Astrocyte of the spinal cord (primary cell): Measurements from ENCODE around the gene TMEM242.
"Not testable (repeated sequence)": the region's sequence is repeated elsewhere in the genome, so short reads cannot be mapped to it uniquely, and the experiment has no call there.

Source experiments
- DNase-seq: peaks from one replicate; pipeline ENCODE4 v3.0.0; 2011; ENCODE audit warnings: low read depth, low spot score
- H3K4me3 ChIP-seq: 2 replicates; pipeline ENCODE4 v1.5.1; 2011; ENCODE audit warnings: low read depth, mild to moderate bottlenecking, low read length, moderate library complexity
- CTCF ChIP-seq: IDR thresholded peaks from 2 replicates; pipeline ENCODE4 v1.5.1; 2012; ENCODE audit warnings: low read depth, mild to moderate bottlenecking, low read length, inconsistent platforms
- in situ Hi-C: cut with HindIII; loops from 2 replicates; pipeline ENCODE4 v1.10.0; 2017; ENCODE audit warnings: low sequenced_read_pairs

The TMEM242 gene

GRCh38 chr6:157313531-157314467 lies 9.5 kb downstream of the TMEM242 start:
- in situ Hi-C loops: no loop called here
- H3K4me3 ChIP-seq: no peak overlapping the region
- no peak for DNase-seq
- TF ChIP-seq CTCF: no peak

DNA sequence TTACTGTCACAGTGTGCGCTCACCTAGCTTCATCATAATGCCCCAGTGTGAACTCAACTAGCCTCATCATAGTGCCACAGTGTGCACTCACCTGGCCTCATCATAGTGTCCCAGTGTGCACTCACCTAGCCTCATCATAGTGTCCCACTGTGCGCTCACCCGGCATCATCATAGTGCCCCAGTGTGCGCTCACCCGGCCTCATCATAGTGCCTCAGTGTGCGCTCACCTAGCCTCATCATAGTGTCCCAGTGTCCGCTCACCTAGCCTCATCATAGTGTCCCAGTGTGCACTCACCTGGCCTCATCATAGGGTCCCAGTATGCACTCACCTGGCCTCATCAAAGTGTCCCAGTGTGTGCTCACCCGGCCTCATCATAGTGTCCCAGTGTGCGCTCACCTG lies 10.6 kb downstream of the TMEM242 start:
- H3K4me3 ChIP-seq: no peak overlapping the region
- no peak for TF ChIP-seq CTCF
- no peak for DNase-seq
- in situ Hi-C loops: no loop called here

DNA sequence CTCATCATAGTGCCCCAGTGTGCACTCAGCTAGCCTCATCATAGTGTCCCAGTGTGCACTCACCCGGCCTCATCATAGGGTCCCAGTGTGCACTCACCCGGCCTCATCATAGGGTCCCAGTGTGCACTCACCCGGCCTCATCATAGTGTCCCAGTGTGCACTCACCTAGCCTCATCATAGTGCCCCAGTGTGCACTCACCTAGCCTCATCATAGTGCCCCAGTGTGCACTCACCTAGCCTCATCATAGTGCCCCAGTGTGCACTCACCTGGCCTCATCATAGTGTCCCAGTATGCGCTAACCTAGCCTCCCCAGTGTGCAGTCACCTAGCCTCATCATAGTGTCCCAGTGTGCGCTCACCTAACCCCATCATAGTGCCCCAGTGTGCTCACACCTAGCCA lies 12.6 kb downstream of the TMEM242 start:
- DNase-seq, in situ Hi-C loops, H3K4me3 ChIP-seq: not testable (repeated sequence)

GRCh38 chr6:157307661-157308060 lies 15.7 kb downstream of the TMEM242 start:
- in situ Hi-C loops: no loop called here
- H3K4me3 ChIP-seq: no peak overlapping the region
- no peak for DNase-seq
- TF ChIP-seq CTCF: no peak

- no peak overlapping the region for H3K4me3 ChIP-seq
- no peak for DNase-seq
- in situ Hi-C loops: no loop called here
- no peak for TF ChIP-seq CTCF
Measured at GRCh38 chr6:157305670-157306653, 17.4 kb downstream of the TMEM242 start.

DNA sequence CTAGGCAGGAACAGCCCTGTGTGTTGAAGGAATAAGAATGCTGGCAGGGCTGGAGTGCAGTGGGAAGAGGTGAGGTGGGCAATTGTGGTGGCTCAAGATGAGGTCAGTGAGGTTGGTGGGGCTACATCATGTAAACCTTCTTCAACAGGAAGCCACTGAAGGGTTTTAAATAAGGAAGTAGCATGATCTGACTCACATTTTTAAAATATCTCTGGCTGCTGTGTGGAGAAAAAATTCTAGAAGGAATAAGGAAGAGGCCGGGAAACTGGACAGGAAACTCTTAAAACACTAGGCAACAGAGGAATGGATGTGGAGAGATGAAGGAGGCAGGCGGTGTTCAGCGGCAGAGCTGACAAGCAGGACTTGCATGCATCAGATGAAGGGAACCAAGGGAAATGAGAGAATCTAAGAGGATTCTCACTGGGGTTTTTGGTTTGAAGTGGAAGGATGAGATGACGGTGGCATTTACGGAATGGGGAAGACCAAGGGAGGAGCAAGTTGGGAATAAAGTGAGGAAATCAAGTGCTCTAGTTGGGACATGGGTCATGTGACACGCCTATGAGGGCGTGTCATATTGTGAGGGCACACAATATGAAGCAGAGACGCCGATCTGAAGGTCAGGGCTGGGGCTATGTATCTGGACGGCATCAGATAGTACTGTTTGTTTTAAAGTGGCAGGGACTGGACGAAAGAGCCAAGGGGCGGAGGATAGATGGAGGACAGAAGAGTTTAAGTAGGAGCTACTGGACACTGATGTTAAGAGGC lies 18.2 kb downstream of the TMEM242 start:
- no peak overlapping the region for H3K4me3 ChIP-seq
- no peak for TF ChIP-seq CTCF
- peak; percentile 26 for DNase-seq
- in situ Hi-C loops: no loop called here
